Measurements from ENCODE around the gene GAPDH.

The GAPDH gene

DNA sequence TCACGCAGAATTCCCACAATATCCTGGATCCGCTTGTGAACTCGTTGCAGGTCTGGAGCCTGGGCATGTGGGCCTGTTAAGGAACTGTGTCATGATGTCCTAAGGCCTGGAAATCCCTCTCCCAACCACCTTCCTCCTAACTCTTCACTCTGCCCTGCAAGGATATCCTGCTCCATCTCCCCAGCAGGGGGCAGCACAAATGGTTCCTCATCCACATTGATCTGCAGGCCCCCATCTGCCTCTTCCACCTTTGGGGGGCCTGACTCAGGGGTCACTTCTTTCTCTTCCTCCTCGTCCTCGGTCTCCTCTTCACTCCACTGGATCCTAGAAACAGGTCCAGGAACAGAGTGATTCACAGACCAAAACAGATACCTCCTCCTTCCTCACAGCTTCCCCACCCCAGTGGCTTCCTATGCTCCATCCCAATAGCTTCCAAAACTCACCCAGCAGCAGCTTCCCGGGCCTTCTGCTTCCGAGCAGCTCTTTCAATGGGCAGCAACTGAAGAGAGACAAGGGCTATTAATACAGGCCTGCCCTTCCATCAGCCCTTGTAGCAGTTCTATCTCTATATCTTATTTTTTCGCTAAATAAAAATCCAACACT lies 29.2 kb downstream of the GAPDH start:
- TF ChIP-seq, protein P1, sequence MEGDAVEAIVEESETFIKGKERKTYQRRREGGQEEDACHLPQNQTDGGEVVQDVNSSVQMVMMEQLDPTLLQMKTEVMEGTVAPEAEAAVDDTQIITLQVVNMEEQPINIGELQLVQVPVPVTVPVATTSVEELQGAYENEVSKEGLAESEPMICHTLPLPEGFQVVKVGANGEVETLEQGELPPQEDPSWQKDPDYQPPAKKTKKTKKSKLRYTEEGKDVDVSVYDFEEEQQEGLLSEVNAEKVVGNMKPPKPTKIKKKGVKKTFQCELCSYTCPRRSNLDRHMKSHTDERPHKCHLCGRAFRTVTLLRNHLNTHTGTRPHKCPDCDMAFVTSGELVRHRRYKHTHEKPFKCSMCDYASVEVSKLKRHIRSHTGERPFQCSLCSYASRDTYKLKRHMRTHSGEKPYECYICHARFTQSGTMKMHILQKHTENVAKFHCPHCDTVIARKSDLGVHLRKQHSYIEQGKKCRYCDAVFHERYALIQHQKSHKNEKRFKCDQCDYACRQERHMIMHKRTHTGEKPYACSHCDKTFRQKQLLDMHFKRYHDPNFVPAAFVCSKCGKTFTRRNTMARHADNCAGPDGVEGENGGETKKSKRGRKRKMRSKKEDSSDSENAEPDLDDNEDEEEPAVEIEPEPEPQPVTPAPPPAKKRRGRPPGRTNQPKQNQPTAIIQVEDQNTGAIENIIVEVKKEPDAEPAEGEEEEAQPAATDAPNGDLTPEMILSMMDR (IDR thresholded peaks at IDR 0.05; ENCODE audit: low read depth, low read length), result peak; percentile 86
- TF ChIP-seq, protein P2, sequence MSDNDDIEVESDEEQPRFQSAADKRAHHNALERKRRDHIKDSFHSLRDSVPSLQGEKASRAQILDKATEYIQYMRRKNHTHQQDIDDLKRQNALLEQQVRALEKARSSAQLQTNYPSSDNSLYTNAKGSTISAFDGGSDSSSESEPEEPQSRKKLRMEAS (IDR thresholded peaks at IDR 0.05; ENCODE audit: low read depth, low read length), result no peak
- no peak for TF ChIP-seq POLR2A (IDR thresholded peaks at IDR 0.05; ENCODE audit: extremely low read depth, insufficient read length)
- no peak overlapping the region for H3K4me3 ChIP-seq (ENCODE audit: low read depth, low read length)
- peak; percentile 68 for DNase-seq (ENCODE audit: low read depth)

DNA sequence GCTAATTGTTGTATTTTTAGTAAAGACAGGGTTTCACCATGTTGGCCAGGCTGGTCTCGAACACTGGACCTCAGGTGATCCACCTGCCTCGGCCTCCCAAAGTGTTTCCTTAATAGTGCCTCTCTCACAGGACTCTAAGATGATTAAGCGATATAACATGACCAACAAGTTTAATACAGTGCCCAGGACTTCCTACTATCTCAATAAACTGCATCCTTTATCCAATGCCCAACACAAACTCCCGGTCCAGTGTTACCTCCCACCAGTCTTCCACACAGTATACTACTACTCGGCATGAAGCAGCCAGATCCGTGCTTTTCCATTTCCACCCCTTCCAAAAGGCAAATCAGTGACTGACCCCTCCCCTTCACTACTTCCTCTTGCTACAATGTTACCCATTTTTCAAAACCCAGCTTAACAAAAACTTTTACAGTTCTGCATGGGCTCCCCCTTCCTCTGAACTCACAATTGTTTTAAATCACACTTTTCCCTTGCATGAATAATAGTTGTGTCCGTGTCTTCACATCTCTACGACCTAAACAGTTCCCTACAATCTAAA lies 32.9 kb downstream of the GAPDH start:
- peak; percentile 52 for DNase-seq (ENCODE audit: low read depth)
- TF ChIP-seq, protein P1 (IDR thresholded peaks at IDR 0.05; ENCODE audit: low read depth, low read length), result no peak
- TF ChIP-seq POLR2A (IDR thresholded peaks at IDR 0.05; ENCODE audit: extremely low read depth, insufficient read length) (no peak), MYC (IDR thresholded peaks at IDR 0.05; ENCODE audit: low read depth, low read length) (no peak)
- TF ChIP-seq, protein P2 (IDR thresholded peaks at IDR 0.05; ENCODE audit: low read depth, low read length), result no peak
- peak overlapping the region; percentile 99 for H3K4me3 ChIP-seq (ENCODE audit: low read depth, low read length)

GRCh38 chr12:6569312-6569711 lies 35.0 kb downstream of the GAPDH start:
- no peak overlapping the region for H3K4me3 ChIP-seq (ENCODE audit: low read depth, low read length)
- no peak for DNase-seq (ENCODE audit: low read depth)
- no peak for TF ChIP-seq MYC (IDR thresholded peaks at IDR 0.05; ENCODE audit: low read depth, low read length)
- TF ChIP-seq, protein P1 (IDR thresholded peaks at IDR 0.05; ENCODE audit: low read depth, low read length), result no peak

DNA sequence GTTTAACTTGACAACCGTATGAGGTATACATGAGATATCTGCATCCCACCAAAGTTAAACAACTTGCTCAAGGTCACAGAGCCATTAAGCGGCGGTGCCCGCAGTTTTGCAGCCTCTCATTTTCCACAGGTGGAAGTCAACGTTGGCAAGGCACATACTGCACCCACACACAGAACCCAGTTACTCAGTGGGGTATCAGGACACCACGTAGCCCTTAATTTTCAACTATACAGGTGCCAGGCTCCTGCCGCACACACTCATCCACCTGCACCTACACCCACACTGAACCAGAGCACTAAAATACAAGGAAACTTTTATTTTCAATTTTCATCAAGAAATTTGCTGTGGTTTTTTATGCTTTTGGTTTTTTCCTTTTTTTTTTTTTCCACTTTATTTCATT lies 35.5 kb downstream of the GAPDH start:
- no peak overlapping the region for H3K4me3 ChIP-seq (ENCODE audit: low read depth, low read length)
- DNase-seq (ENCODE audit: low read depth), result no peak
- TF ChIP-seq MYC (IDR thresholded peaks at IDR 0.05; ENCODE audit: low read depth, low read length) (no peak), POLR2A (IDR thresholded peaks at IDR 0.05; ENCODE audit: extremely low read depth, insufficient read length) (no peak)
- TF ChIP-seq, protein P2 (IDR thresholded peaks at IDR 0.05; ENCODE audit: low read depth, low read length), result no peak
- TF ChIP-seq, protein P1 (IDR thresholded peaks at IDR 0.05; ENCODE audit: low read depth, low read length), result no peak

GRCh38 chr12:6570264-6570887 lies 36.1 kb downstream of the GAPDH start:
- TF ChIP-seq, protein P1 (IDR thresholded peaks at IDR 0.05; ENCODE audit: low read depth, low read length), result peak; percentile 74
- TF ChIP-seq MYC (IDR thresholded peaks at IDR 0.05; ENCODE audit: low read depth, low read length), result no peak
- DNase-seq (ENCODE audit: low read depth), result peak; percentile 78
- no peak overlapping the region for H3K4me3 ChIP-seq (ENCODE audit: low read depth, low read length)

- H3K4me3 ChIP-seq (ENCODE audit: low read depth, low read length), result no peak overlapping the region
- TF ChIP-seq POLR2A (IDR thresholded peaks at IDR 0.05; ENCODE audit: extremely low read depth, insufficient read length) (no peak), MYC (IDR thresholded peaks at IDR 0.05; ENCODE audit: low read depth, low read length) (no peak)
- TF ChIP-seq, protein P2 (IDR thresholded peaks at IDR 0.05; ENCODE audit: low read depth, low read length), result no peak
- TF ChIP-seq, protein P1 (IDR thresholded peaks at IDR 0.05; ENCODE audit: low read depth, low read length), result no peak
- DNase-seq (ENCODE audit: low read depth), result no peak
Observed at GRCh38 chr12:6573001-6573400, 38.7 kb downstream of the GAPDH start.

All from NB4 (cell line).